Ramos (cell line): Measurements from ENCODE around the gene ZBTB40.

ENCODE experiments used
- in situ Hi-C: fragments of 300-500 bp; cut with MboI; formaldehyde crosslinking; loops from one replicate; pipeline ENCODE4 v1.14.3; 2022; ENCODE audit warnings: low sequenced_read_pairs; ENCODE audit not compliant: unreplicated experiment

The ZBTB40 gene

DNA sequence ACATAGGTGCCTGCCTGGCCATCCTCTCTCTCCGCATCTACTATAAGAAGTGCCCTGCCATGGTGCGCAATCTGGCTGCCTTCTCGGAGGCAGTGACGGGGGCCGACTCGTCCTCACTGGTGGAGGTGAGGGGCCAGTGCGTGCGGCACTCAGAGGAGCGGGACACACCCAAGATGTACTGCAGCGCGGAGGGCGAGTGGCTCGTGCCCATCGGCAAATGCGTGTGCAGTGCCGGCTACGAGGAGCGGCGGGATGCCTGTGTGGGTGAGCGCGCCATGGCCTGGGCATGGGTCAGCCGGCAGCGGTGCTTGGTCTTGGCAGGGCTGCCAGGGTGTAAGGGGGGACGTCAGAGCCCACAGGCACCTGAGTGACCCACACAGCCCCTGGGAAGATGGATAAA, 125.0 kb downstream of the ZBTB40 start:
- in situ Hi-C loops = no loop called here

DNA sequence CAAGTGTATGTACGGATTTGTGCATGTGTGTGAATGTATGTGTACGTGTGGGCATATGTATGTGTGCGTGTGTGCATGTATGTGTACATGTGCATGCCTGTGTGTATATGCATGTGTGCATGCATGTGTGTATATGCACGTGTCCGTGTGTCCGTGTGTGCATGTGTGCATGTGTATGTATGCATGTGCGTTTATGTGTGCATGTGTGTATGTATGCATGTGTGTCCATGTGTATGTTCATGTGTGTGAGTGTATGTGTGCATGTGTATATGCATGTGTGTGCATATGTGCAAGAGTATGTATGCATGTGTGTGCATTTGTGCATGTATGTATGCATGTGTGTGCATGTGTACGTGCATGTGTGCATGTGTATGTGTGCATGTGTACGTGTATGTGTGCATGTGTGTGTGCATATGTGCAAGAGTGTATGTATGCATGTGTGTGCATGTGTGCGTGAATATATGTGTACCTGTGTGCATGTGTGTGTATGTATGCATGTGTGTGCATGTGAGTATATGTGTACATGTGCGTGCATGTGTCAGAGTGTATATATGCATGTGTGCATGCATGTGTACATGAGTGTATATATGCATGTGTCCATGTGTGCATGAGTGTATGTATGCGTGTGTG, 127.2 kb downstream of the ZBTB40 start:
- in situ Hi-C loops = no loop called here

DNA sequence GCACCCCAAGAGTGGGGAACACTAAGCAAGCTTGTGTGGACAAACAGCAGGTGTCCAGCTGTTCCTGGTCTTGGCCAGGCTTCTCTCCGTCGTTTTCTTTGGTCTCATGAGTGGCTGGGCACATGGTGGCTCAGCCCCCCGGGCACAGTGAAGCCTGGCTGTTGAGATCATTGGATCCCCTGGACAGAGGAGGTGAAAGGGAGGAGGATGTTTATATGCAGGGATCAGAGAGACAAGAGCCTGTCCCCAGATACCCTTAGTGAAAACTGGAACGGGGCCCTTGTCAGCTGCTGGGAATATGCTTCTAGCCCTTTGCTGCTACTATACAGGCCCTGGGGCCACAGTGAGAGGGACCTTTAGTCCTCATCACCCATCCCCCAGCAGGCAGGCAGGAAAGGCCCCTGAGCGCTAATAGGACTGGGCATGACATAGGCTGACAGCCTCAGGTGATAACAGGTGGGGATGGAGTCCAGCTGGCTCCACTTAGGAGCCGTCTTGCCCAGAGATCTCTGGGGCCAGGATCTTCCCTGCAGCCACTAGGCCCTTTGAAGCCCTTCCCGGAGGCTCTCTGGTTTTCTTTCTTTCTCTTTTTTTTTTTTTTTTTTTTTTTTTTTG, 128.0 kb downstream of the ZBTB40 start:
- in situ Hi-C loops = no loop called here
